Sigmoid colon (tissue), 4 donors: ENCODE measurements around the gene RDX.

Experiments
- POLR2AphosphoS5 ChIP-seq, 4 donors: sonication (generic); formaldehyde crosslinking; IDR thresholded peaks; one replicate each; pipeline ENCODE4 v1.6.1; 2017; ENCODE audit warnings: antibody characterized with exemption in 4 of 4
- TF ChIP-seq, protein P1 (sequence below), 4 experiments: fragments of 450-650 bp in 3 of 4; fragments of 200-600 bp in 1 of 4; IDR thresholded peaks; one replicate each; pipeline ENCODE4 v1.5.1; 2016 to 2019; ENCODE audit warnings: antibody characterized with exemption in 4 of 4, mild to moderate bottlenecking in 3 of 4, moderate library complexity in 2 of 4

DNA sequence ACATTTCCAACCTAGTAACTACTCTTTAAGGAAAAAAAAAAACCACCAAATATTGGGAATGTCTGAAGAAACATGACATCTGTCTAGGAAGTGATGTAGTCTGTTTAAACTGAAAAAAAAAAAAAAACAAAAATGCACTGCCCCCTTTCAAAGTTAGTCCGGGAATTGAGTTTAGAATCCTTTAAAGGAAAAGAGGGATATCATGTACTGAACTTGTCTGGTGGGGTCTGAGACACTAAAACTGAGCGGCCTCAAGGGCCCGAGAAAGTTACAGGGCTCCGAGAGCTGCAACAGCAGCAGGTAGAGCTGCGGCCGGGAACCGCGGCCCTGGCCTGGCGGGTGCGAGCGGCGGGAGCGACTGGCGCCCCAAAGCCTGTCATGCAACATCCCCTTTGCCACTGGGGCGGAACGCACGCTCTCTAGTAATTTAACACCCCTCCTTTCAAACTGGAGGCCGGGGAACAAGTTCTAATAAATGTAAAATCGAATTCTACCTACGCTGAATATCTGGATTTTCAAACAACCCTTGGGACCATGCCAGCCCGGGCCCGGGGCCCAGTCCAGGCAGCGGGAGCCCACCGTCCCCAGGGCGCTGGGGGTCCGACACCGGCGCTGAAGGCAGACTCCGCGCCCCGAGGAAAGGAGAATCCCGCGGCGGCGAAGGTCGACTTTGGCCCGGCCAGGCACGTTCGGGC, 736 bp downstream of the RDX start:
- TF ChIP-seq POLR2AphosphoS5 (IDR thresholded peaks at IDR 0.05), result peak in 2 of 4 donors; percentile 12 to 14
- TF ChIP-seq, protein P1, sequence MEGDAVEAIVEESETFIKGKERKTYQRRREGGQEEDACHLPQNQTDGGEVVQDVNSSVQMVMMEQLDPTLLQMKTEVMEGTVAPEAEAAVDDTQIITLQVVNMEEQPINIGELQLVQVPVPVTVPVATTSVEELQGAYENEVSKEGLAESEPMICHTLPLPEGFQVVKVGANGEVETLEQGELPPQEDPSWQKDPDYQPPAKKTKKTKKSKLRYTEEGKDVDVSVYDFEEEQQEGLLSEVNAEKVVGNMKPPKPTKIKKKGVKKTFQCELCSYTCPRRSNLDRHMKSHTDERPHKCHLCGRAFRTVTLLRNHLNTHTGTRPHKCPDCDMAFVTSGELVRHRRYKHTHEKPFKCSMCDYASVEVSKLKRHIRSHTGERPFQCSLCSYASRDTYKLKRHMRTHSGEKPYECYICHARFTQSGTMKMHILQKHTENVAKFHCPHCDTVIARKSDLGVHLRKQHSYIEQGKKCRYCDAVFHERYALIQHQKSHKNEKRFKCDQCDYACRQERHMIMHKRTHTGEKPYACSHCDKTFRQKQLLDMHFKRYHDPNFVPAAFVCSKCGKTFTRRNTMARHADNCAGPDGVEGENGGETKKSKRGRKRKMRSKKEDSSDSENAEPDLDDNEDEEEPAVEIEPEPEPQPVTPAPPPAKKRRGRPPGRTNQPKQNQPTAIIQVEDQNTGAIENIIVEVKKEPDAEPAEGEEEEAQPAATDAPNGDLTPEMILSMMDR (IDR thresholded peaks at IDR 0.05), result no peak
